Jurkat, Clone E6-1 (cell line): ENCODE measurements around the gene RNF222.
"Not testable (repeated sequence)": the region's sequence is repeated elsewhere in the genome, so short reads cannot be mapped to it uniquely, and the experiment has no call there.

Source experiments
- DNase-seq: peaks from one replicate; pipeline ENCODE4 v3.0.0-alpha.2; 2011; ENCODE audit warnings: low read depth, low spot score
- H3K4me3 ChIP-seq: 2 replicates; pipeline ENCODE4 v1.5.1; 2011; ENCODE audit warnings: mild to moderate bottlenecking, low read length, control low read depth, moderate library complexity

The RNF222 gene

GRCh38 chr17:8413938-8414337, 16.3 kb upstream of the RNF222 start:
- DNase-seq: no peak
- no peak overlapping the region for H3K4me3 ChIP-seq

GRCh38 chr17:8413328-8413727, 15.7 kb upstream of the RNF222 start:
- no peak overlapping the region for H3K4me3 ChIP-seq
- DNase-seq: peak; percentile 28

- no peak overlapping the region for H3K4me3 ChIP-seq
- no peak for DNase-seq
Observed at GRCh38 chr17:8412089-8412488, 14.5 kb upstream of the RNF222 start.

GRCh38 chr17:8410883-8411238, 13.2 kb upstream of the RNF222 start:
- DNase-seq: no peak
- H3K4me3 ChIP-seq: no peak overlapping the region

- peak; percentile 56 for DNase-seq
- H3K4me3 ChIP-seq: peak overlapping the region; percentile 28
Observed at GRCh38 chr17:8409966-8410882, 12.6 kb upstream of the RNF222 start.

- no peak overlapping the region for H3K4me3 ChIP-seq
- DNase-seq: no peak
Observed at GRCh38 chr17:8408371-8408770, 10.7 kb upstream of the RNF222 start.

- no peak for DNase-seq
- no peak overlapping the region for H3K4me3 ChIP-seq
Observed at GRCh38 chr17:8406174-8406573, 8.5 kb upstream of the RNF222 start.

- DNase-seq: no peak
Observed at GRCh38 chr17:8405499-8406016, 7.9 kb upstream of the RNF222 start.

GRCh38 chr17:8402921-8403536, 5.4 kb upstream of the RNF222 start:
- no peak overlapping the region for H3K4me3 ChIP-seq
- DNase-seq: no peak

More at GRCh38 chr17:8405499-8406016, 7.9 kb upstream of the RNF222 start:
- no peak overlapping the region for H3K4me3 ChIP-seq

- no peak overlapping the region for H3K4me3 ChIP-seq
- no peak for DNase-seq
Observed at GRCh38 chr17:8401107-8401506, 3.5 kb upstream of the RNF222 start.

- no peak for DNase-seq
- no peak overlapping the region for H3K4me3 ChIP-seq
Observed at GRCh38 chr17:8398980-8399379, 1.4 kb upstream of the RNF222 start.

- H3K4me3 ChIP-seq, DNase-seq: not testable (repeated sequence)
Observed at GRCh38 chr17:8394497-8394896, 3.1 kb downstream of the RNF222 start.

GRCh38 chr17:8393470-8394231, 4.0 kb downstream of the RNF222 start:
- DNase-seq: no peak
- H3K4me3 ChIP-seq: no peak overlapping the region

- no peak overlapping the region for H3K4me3 ChIP-seq
- no peak for DNase-seq
Observed at GRCh38 chr17:8392674-8393469, 4.8 kb downstream of the RNF222 start.

GRCh38 chr17:8392274-8392673, 5.4 kb downstream of the RNF222 start:
- no peak for DNase-seq
- no peak overlapping the region for H3K4me3 ChIP-seq

- DNase-seq: no peak
Observed at GRCh38 chr17:8391711-8392110, 5.9 kb downstream of the RNF222 start.

GRCh38 chr17:8387914-8388651, 9.5 kb downstream of the RNF222 start:
- DNase-seq: no peak
- H3K4me3 ChIP-seq: no peak overlapping the region

More at GRCh38 chr17:8391711-8392110, 5.9 kb downstream of the RNF222 start:
- H3K4me3 ChIP-seq: no peak overlapping the region

- DNase-seq: peak; percentile 90
- H3K4me3 ChIP-seq: peak overlapping the region; percentile 39
Observed at GRCh38 chr17:8386841-8387240, 10.8 kb downstream of the RNF222 start.
